D721Med (cell line): Measurements from ENCODE around the gene C13orf42.

Experiments used
- DNase-seq: peaks from one replicate; pipeline ENCODE4 v3.0.0; 2011; ENCODE audit warnings: low spot score; ENCODE audit not compliant: insufficient read length
- FAIRE-seq: peaks from 2 replicates; lab custom pipeline; 2011; peaks lifted over from hg19 to GRCh38; lab: Jason Lieb, UNC
- CTCF ChIP-seq: IDR thresholded peaks from 2 replicates; pipeline ENCODE4 v1.5.1; 2012; ENCODE audit warnings: mild to moderate bottlenecking, control low read depth; ENCODE audit not compliant: insufficient read depth; ENCODE audit errors: missing control alignments

C13orf42 gene

GRCh38 chr13:51043310-51043709 lies 67.8 kb downstream of the C13orf42 start:
- TF ChIP-seq CTCF = no peak
- FAIRE-seq (no peak), DNase-seq (no peak)

- FAIRE-seq = peak; percentile 16
- no peak for DNase-seq
- no peak for TF ChIP-seq CTCF
These were observed 69.4 kb downstream of the C13orf42 start for GRCh38 chr13:51041710-51042109.

- FAIRE-seq (no peak), DNase-seq (no peak)
- no peak for TF ChIP-seq CTCF
These were observed 69.9 kb downstream of the C13orf42 start for GRCh38 chr13:51041126-51041525.

GRCh38 chr13:51040431-51040830 lies 70.6 kb downstream of the C13orf42 start:
- no peak for DNase-seq
- TF ChIP-seq CTCF = no peak
- FAIRE-seq = no peak

GRCh38 chr13:51036418-51036817 lies 74.7 kb downstream of the C13orf42 start:
- FAIRE-seq (no peak), DNase-seq (no peak)

GRCh38 chr13:51035978-51036377 lies 75.1 kb downstream of the C13orf42 start:
- TF ChIP-seq CTCF = no peak
- FAIRE-seq (no peak), DNase-seq (no peak)

More at GRCh38 chr13:51036418-51036817, 74.7 kb downstream of the C13orf42 start:
- no peak for TF ChIP-seq CTCF

DNA sequence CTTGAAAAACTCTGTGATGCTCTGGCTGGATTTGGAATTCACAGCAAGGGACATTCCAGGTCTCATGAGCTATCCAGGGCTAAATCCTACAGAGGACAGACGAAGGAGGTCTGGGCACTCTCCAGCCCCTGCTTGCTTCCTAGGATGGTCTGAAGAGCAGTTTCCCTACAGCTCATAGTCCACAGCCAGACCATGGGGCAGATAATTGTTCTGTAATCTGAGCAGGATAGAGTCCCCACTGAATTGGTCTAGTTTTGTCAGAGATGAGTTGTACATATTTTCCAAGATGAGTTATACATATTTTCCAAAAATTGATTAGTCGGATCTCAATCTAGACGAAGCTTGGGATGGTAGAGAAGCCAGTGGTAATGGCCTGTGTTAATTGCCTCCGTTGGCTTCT lies 75.6 kb downstream of the C13orf42 start:
- FAIRE-seq (no peak), DNase-seq (no peak)
- TF ChIP-seq CTCF = no peak
